ENCODE results near the gene RIF1.

DNA sequence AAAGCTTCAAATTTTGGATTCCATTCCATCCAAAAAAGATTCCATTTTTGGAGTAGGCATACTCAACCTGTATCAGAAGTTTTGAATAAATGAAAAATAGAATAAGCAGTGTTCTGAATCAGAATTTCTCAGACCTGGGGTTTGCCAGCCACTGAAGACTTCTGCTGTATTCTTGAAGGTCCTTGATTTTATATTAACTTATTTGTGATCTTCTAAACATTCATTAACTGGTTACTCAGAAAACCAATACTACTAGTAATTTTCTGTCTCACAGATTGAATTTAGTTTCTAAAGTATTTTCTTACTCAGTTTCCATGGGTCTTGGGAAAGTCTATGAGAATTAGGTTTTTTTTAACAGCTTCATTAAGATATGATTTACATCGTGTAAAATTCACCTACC, 60.9 kb downstream of the RIF1 start:
- TF ChIP-seq, protein P1, sequence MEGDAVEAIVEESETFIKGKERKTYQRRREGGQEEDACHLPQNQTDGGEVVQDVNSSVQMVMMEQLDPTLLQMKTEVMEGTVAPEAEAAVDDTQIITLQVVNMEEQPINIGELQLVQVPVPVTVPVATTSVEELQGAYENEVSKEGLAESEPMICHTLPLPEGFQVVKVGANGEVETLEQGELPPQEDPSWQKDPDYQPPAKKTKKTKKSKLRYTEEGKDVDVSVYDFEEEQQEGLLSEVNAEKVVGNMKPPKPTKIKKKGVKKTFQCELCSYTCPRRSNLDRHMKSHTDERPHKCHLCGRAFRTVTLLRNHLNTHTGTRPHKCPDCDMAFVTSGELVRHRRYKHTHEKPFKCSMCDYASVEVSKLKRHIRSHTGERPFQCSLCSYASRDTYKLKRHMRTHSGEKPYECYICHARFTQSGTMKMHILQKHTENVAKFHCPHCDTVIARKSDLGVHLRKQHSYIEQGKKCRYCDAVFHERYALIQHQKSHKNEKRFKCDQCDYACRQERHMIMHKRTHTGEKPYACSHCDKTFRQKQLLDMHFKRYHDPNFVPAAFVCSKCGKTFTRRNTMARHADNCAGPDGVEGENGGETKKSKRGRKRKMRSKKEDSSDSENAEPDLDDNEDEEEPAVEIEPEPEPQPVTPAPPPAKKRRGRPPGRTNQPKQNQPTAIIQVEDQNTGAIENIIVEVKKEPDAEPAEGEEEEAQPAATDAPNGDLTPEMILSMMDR (IDR thresholded peaks at IDR 0.05): no peak
- no peak for TF ChIP-seq POLR2A (IDR thresholded peaks at IDR 0.05)

Data from testis (tissue), 2 donors.